Gastroesophageal sphincter (tissue), 3 donors: Measurements from ENCODE around the gene RNF144A.

Source experiments
- POLR2A ChIP-seq, 2 donors: fragments of 450-650 bp; IDR thresholded peaks; one replicate each; pipeline ENCODE4 v1.6.1; 2017; ENCODE audit warnings: antibody characterized with exemption in 2 of 2, mild to moderate bottlenecking in 2 of 2, moderate library complexity in 1 of 2
- TF ChIP-seq, protein P1 (sequence below), 4 experiments: fragments of 200-600 bp in 2 of 4; fragments of 450-650 bp in 2 of 4; sonication (generic) in 1 of 4; IDR thresholded peaks; one replicate each; pipeline ENCODE4 v1.5.1; 2017 to 2019; ENCODE audit warnings: antibody characterized with exemption in 4 of 4, mild to moderate bottlenecking in 2 of 4, moderate library complexity in 2 of 4

DNA sequence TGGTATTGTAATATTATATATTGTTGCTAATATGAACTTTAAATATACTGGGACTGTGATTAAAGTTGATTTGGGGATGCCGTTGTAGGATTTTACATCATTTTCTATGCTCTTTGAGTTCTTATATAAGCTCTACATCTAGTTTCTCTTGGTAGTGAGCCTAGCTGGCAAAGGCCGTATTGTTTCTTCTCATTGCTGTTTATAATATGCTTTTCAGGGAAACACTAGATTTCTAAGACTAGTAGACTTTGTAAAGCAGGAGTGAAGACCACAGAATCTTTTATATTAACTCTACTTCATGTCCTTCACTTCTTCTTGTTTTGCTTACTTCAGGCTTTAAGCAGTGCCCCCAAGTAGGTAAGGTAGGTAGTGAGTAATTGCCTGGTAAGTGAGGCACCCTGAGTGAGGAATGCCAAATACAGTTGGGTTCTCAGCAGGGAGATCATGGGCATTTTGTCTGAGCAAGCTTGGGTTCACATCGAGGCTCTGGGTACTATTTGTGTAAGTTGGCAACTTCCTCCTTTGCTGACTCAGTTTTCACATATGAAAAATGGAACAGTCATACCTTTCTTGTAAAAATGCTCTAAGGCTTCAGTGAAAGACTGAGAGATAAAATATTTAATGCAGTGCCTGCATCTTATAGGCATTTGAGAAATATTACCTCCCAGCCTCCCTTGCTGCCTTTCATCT is 96.4 kb downstream of the RNF144A start:
- TF ChIP-seq, protein P1, sequence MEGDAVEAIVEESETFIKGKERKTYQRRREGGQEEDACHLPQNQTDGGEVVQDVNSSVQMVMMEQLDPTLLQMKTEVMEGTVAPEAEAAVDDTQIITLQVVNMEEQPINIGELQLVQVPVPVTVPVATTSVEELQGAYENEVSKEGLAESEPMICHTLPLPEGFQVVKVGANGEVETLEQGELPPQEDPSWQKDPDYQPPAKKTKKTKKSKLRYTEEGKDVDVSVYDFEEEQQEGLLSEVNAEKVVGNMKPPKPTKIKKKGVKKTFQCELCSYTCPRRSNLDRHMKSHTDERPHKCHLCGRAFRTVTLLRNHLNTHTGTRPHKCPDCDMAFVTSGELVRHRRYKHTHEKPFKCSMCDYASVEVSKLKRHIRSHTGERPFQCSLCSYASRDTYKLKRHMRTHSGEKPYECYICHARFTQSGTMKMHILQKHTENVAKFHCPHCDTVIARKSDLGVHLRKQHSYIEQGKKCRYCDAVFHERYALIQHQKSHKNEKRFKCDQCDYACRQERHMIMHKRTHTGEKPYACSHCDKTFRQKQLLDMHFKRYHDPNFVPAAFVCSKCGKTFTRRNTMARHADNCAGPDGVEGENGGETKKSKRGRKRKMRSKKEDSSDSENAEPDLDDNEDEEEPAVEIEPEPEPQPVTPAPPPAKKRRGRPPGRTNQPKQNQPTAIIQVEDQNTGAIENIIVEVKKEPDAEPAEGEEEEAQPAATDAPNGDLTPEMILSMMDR (IDR thresholded peaks at IDR 0.05), result no peak
- no peak for TF ChIP-seq POLR2A (IDR thresholded peaks at IDR 0.05)
